Measurements from ENCODE around the gene FBLN2. TPM values are rescaled to one million over a fixed set of nuclear protein-coding genes. Genes with fewer than 3 reads are reported as not detected.

FBLN2 gene
- total and polyA plus RNA-seq, 10 of the 15 experiments (the other 5 are each of a cell fraction or from before 2014, with no cell fraction given), result 0.03 to 0.41 (median 0.12) TPM; not detected in 2

DNA sequence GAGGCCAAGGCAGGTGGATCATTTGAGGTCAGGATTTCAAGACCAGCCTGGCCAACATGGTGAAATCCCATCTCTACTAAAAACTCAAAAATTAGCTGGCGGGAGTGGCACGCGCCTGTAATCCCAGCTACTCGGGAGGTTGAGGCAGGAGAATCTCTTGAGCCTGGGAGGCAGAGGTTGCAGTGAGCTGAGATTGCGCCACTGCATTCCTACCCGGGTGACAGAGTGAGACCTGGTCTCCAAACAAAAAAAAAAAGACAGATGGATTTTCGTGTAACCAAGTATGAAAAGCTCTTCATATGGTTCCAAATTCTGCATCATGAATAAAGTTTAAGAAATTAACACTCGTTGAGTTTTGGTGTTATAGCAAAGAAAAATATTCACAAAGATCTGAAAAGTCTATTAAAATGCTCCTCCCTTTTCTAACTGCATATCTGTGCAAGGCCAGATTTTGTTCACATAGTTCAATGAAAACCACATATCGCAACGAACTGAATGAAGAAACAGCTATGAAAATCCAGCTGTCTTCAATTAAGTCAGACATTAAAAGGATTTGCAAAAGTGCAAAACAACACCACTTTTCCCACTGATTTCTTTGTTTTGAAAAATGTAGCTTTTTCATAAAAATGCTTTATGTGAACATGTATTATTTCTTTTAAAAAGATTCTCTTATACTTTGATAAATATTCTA, 23.8 kb upstream of the FBLN2 start:
- Histone ChIP-seq H3K4me2 (ENCODE audit: control insufficient read depth, insufficient read depth) (no peak overlapping the region), H3K4me3 (no peak overlapping the region), H3K9me3 (replicated peaks; ENCODE audit: control insufficient read depth, insufficient read depth, low read length) (no peaks in the 10 kb centered on the region; the same call in 2 of the 3 replicates), H4K20me1 (ENCODE audit: control insufficient read depth, insufficient read depth) (no peaks in the 10 kb centered on the region), H3K4me1 (ENCODE audit: control insufficient read depth, insufficient read depth, low read length) (no peaks in the 10 kb centered on the region), H3K79me2 (ENCODE audit: control insufficient read depth, insufficient read depth, low read length) (no peaks in the 10 kb centered on the region), H3K9ac (ENCODE audit: control insufficient read depth, insufficient read depth, low read length) (no peak overlapping the region), H2AFZ (ENCODE audit: control insufficient read depth, low read depth, low read length) (no peak overlapping the region), H3K27me3 (replicated peaks in 1 of 2; ENCODE audit: control insufficient read depth in 2 of 2, insufficient read depth in 2 of 2, low read length in 1 of 2) (peaks cover 1 to 2% of the 10 kb centered on the region in 2 experiments; a peak in 2 of 4 replicates), H3K27ac (ENCODE audit: control insufficient read depth, insufficient read depth) (no peak overlapping the region), H3K36me3 (ENCODE audit: control insufficient read depth in 2 of 2, insufficient read depth in 2 of 2, low read length in 1 of 2) (no peaks in the 10 kb centered on the region)
- in situ Hi-C loops (cut with MboI) (no loop called here), intact Hi-C loops (cut with micrococcal nuclease; ENCODE audit: unreplicated experiment) (no loop called here)
- BruUV-seq (replicated peaks), result no TSS peak
- CTCF ChIA-PET, result interaction anchor here (0.6 to 0.7 kb wide), 2 partner anchors 198 to 199 kb away, joined by 3 read pairs; no protein-coding TSS in a partner anchor
- FAIRE-seq, result no peak
- WGBS (ENCODE audit: insufficient coverage, insufficient replicate concordance, low lambda C conversion rate, missing lambda C conversion rate), result 44% methylated on average over 9 of the region's 10 CpGs
- RAD21 ChIA-PET (ENCODE audit: unreplicated experiment), result interaction anchor here (0.7 kb wide), 1 partner anchor 9 kb away, joined by 3 read pairs; no protein-coding TSS in a partner anchor
- POLR2A ChIA-PET, result no interaction called here
- no peak for DNase-seq (ENCODE audit: low read depth, low spot score)
- SMC1A ChIA-PET (ENCODE audit: uncharacterized antibody, unreplicated experiment), result interaction anchor here (0.6 kb wide), 1 partner anchor 13 kb away, joined by 3 read pairs; no protein-coding TSS in a partner anchor
- no peak for ATAC-seq
- no peak for TF ChIP-seq NFXL1 (IDR thresholded peaks at IDR 0.05; ENCODE audit: borderline replicate concordance)
- TF ChIP-seq BCLAF1 (IDR thresholded peaks at IDR 0.05), result no peak
- TF ChIP-seq YY1 (IDR thresholded peaks at IDR 0.05; ENCODE audit: low read depth, low read length), result no peak
- TF ChIP-seq SUPT20H (IDR thresholded peaks at IDR 0.05; ENCODE audit: borderline replicate concordance, control insufficient read depth, low read depth, low read length), result no peak
- no peak for TF ChIP-seq EP300 (IDR thresholded peaks at IDR 0.05; ENCODE audit: borderline replicate concordance in 1 of 2, control insufficient read depth in 1 of 2, low read depth in 2 of 2, low read length in 2 of 2)
- no peak for TF ChIP-seq FOXM1 (IDR thresholded peaks at IDR 0.05; ENCODE audit: low read depth, low read length)
- TF ChIP-seq TAF1 (IDR thresholded peaks at IDR 0.05; ENCODE audit: borderline replicate concordance, low read depth, low read length), result no peak
- TF ChIP-seq RB1 (IDR thresholded peaks at IDR 0.05; ENCODE audit: borderline replicate concordance), result no peak
- TF ChIP-seq MTA3 (IDR thresholded peaks at IDR 0.05; ENCODE audit: borderline replicate concordance, low read length), result no peak
- no peak for TF ChIP-seq NR2F1 (conservative IDR thresholded peaks at IDR 0.05)
- no peak for TF ChIP-seq SRF (IDR thresholded peaks at IDR 0.05; ENCODE audit: low read depth in 2 of 2, low read length in 2 of 2)
- TF ChIP-seq SMC3 (IDR thresholded peaks at IDR 0.05; ENCODE audit: borderline replicate concordance, low read length), result no peak
- no peak for TF ChIP-seq PML (IDR thresholded peaks at IDR 0.05; ENCODE audit: low read length)
- no peak for TF ChIP-seq EGR1 (IDR thresholded peaks at IDR 0.05; ENCODE audit: borderline replicate concordance in 1 of 2, low read depth in 2 of 2, low read length in 2 of 2)
- no peak for TF ChIP-seq E4F1 (IDR thresholded peaks at IDR 0.05; ENCODE audit: borderline replicate concordance, partially characterized antibody)
- TF ChIP-seq TCF12 (IDR thresholded peaks at IDR 0.05; ENCODE audit: low read depth, low read length), result no peak
- TF ChIP-seq, protein P1, sequence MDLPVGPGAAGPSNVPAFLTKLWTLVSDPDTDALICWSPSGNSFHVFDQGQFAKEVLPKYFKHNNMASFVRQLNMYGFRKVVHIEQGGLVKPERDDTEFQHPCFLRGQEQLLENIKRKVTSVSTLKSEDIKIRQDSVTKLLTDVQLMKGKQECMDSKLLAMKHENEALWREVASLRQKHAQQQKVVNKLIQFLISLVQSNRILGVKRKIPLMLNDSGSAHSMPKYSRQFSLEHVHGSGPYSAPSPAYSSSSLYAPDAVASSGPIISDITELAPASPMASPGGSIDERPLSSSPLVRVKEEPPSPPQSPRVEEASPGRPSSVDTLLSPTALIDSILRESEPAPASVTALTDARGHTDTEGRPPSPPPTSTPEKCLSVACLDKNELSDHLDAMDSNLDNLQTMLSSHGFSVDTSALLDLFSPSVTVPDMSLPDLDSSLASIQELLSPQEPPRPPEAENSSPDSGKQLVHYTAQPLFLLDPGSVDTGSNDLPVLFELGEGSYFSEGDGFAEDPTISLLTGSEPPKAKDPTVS (IDR thresholded peaks at IDR 0.05; ENCODE audit: low read depth, low read length), result no peak

Data from GM12878 (cell line).